ENCODE measurements around the gene KLHL35.

The KLHL35 gene

DNA sequence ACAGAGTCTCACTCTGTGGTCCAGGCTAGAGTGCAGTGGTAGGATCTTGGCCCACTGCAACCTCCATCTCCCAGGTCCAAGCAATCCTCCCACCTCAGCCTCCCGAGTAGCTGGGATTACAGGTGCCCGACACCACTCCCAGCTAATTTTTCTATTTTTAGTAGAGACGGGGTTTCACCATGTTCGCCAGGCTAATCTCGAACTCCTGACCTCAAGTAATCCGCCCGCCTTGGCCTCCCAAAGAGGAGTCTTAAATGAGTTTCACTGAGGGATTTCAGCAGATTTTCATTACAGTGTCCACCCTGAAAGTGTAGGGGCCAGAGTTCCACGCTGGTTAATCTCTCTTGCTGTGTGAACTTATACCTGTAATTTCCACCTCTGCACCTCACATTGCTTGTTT, 34.1 kb downstream of the KLHL35 start:
- H3K27ac ChIP-seq (ENCODE audit: low read depth, low read length) = no peak overlapping the region

DNA sequence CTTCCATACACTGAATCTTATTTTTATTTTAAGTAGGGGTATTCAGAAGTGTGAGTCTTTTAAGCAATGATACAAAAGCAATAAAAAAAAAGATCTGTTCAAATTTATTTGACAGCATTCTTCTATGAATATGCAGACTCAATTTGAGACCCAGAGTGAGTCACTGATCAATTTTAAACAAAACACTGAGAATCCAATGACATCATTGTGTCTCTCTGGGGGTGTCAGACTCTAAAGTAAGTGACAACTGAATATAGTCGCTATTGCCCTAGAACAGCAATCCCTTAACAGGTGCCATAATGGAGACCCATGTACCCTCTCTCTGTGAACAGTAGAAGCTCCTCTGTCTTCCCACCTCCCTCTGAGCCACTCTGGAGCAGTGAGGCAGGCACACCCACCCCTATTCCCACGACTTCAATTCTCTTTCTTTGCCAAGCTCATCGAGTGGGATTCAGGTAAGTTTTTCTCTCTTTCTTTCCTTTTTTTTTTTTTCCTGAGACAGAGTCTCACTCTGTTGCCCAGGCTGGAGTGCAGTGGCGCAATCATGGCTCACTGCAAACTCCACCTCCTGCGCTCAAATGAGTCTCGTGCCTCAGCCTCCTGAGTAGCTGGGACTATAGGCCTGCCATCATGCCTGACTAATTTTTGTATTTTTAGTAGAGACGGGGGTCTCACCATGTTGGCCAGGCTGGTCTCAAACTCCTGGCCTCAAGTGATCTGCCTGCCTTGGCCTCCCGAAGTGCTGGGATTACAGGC, 38.7 kb downstream of the KLHL35 start:
- Histone ChIP-seq H3K36me3 (ENCODE audit: control insufficient read depth, low read length) (no peaks in the 10 kb centered on the region), H3K9me3 (ENCODE audit: control insufficient read depth, insufficient read depth, low read length) (no peaks in the 10 kb centered on the region), H3K4me1 (ENCODE audit: control insufficient read depth, low read length) (peaks cover 8% of the 10 kb centered on the region), H3K4me3 (ENCODE audit: low read length) (no peak overlapping the region), H3K27ac (ENCODE audit: low read depth, low read length) (no peak overlapping the region), H4K20me1 (ENCODE audit: control insufficient read depth, insufficient read depth, low read depth, low read length) (no peaks in the 10 kb centered on the region), H3K79me2 (ENCODE audit: control insufficient read depth, low read length) (peaks cover 3% of the 10 kb centered on the region), H3F3A (ENCODE audit: control insufficient read depth, insufficient read depth) (no peaks in the 10 kb centered on the region), H3K4me2 (ENCODE audit: low read length) (no peak overlapping the region), H3K27me3 (ENCODE audit: control insufficient read depth, low read length) (peaks cover 15% of the 10 kb centered on the region), H3K9me2 (replicated peaks; ENCODE audit: control insufficient read depth, low read length) (no peaks in the 10 kb centered on the region)
- TF ChIP-seq CTCF (IDR thresholded peaks at IDR 0.05; ENCODE audit: low read depth, low read length, poor library complexity, severe bottlenecking) = no peak
- TF ChIP-seq EZH2phosphoT487 (IDR thresholded peaks at IDR 0.05; ENCODE audit: borderline replicate concordance, low read length) = no peak

More for the DNA sequence above, 34.1 kb downstream of the KLHL35 start:
- H3K4me3 ChIP-seq (ENCODE audit: low read length) = peak overlapping the region; percentile 81
- H3K79me2 ChIP-seq (ENCODE audit: control insufficient read depth, low read length) = peaks cover 50% of the 10 kb centered on the region
- H3K27me3 ChIP-seq (ENCODE audit: control insufficient read depth, low read length) = peaks cover 15% of the 10 kb centered on the region
- H3K9me2 ChIP-seq (replicated peaks; ENCODE audit: control insufficient read depth, low read length) = no peaks in the 10 kb centered on the region
- peaks cover 34% of the 10 kb centered on the region for H3K4me1 ChIP-seq (ENCODE audit: control insufficient read depth, low read length)
- H3K9me3 ChIP-seq (ENCODE audit: control insufficient read depth, insufficient read depth, low read length) = no peaks in the 10 kb centered on the region
- H3F3A ChIP-seq (ENCODE audit: control insufficient read depth, insufficient read depth) = peaks cover 42% of the 10 kb centered on the region
- peaks cover 40% of the 10 kb centered on the region for H4K20me1 ChIP-seq (ENCODE audit: control insufficient read depth, insufficient read depth, low read depth, low read length)
- no peak for TF ChIP-seq CTCF (IDR thresholded peaks at IDR 0.05; ENCODE audit: low read depth, low read length, poor library complexity, severe bottlenecking)
- no peak for TF ChIP-seq EZH2phosphoT487 (IDR thresholded peaks at IDR 0.05; ENCODE audit: borderline replicate concordance, low read length)
- H3K4me2 ChIP-seq (ENCODE audit: low read length) = peak overlapping the region; percentile 61
- peaks cover 46% of the 10 kb centered on the region for H3K36me3 ChIP-seq (ENCODE audit: control insufficient read depth, low read length)

DNA sequence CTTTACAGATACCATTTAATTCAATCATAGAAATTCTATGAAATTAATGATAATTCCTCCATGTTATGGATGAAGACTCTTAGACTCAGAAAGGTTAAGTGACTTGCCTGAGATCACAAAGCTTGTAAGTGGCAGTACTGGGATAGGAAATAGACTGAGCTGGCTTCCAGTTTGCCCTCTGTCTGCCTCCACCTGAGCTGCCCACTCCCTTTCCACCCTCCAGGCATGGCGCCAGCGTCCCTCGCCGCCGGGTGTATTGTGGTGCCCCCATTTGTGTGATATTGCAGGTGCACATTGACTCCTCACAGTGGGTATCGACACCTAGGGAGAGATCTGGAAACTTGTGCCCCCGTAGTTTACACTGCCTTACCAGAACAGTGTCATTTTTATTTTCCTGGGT, 43.1 kb downstream of the KLHL35 start:
- no peaks in the 10 kb centered on the region for H3K36me3 ChIP-seq (ENCODE audit: control insufficient read depth, low read length)
- no peaks in the 10 kb centered on the region for H3F3A ChIP-seq (ENCODE audit: control insufficient read depth, insufficient read depth)
- H3K4me2 ChIP-seq (ENCODE audit: low read length) = no peak overlapping the region
- no peaks in the 10 kb centered on the region for H3K9me2 ChIP-seq (replicated peaks; ENCODE audit: control insufficient read depth, low read length)
- no peak overlapping the region for H3K4me3 ChIP-seq (ENCODE audit: low read length)
- H3K27me3 ChIP-seq (ENCODE audit: control insufficient read depth, low read length) = peaks cover 10% of the 10 kb centered on the region
- no peaks in the 10 kb centered on the region for H3K79me2 ChIP-seq (ENCODE audit: control insufficient read depth, low read length)
- H3K9me3 ChIP-seq (ENCODE audit: control insufficient read depth, insufficient read depth, low read length) = no peaks in the 10 kb centered on the region
- no peaks in the 10 kb centered on the region for H4K20me1 ChIP-seq (ENCODE audit: control insufficient read depth, insufficient read depth, low read depth, low read length)
- no peak overlapping the region for H3K27ac ChIP-seq (ENCODE audit: low read depth, low read length)
- no peak for TF ChIP-seq CTCF (IDR thresholded peaks at IDR 0.05; ENCODE audit: low read depth, low read length, poor library complexity, severe bottlenecking)
- TF ChIP-seq EZH2phosphoT487 (IDR thresholded peaks at IDR 0.05; ENCODE audit: borderline replicate concordance, low read length) = no peak
- H3K4me1 ChIP-seq (ENCODE audit: control insufficient read depth, low read length) = no peaks in the 10 kb centered on the region
